Adrenal gland (tissue), 12 donors: ENCODE results near the gene RNASE8. TPM values are rescaled to one million over a fixed set of nuclear protein-coding genes. Genes with fewer than 3 reads are reported as not detected.

ENCODE experiments used
- DNase-seq, 7 donors: peaks; one replicate each; pipeline ENCODE4 v3.0.0-alpha.2; 2019 to 2020
- H3K27ac ChIP-seq, 5 donors: fragments of 200-600 bp; sonication (generic) in 4 of 5; 1 replicate in 3 of 5; 2 replicates in 2 of 5; pipeline versions ENCODE4 v1.5.1 to v1.8.0; 2016 to 2020; ENCODE audit warnings: mild to moderate bottlenecking in 1 of 5
- H3K27me3 ChIP-seq: fragments of 200-600 bp; 2 replicates; pipeline ENCODE4 v1.8.0; 2021
- H3K36me3 ChIP-seq, 2 donors: fragments of 200-600 bp; replicated peaks in 1 of 2; 1 replicate in 1 of 2; 2 replicates in 1 of 2; pipeline versions ENCODE4 v1.5.1 to v1.8.0; 2018 to 2022
- H3K4me1 ChIP-seq, 2 donors: fragments of 200-600 bp; replicated peaks in 1 of 2; 1 replicate in 1 of 2; 2 replicates in 1 of 2; pipeline versions ENCODE4 v1.5.1 to v1.8.0; 2018 to 2021
- H3K4me3 ChIP-seq, 4 donors: fragments of 200-600 bp; sonication (generic) in 3 of 4; one replicate each; pipeline ENCODE4 v1.5.1; 2016 to 2018
- H3K9me3 ChIP-seq, 3 donors: fragments of 200-600 bp; sonication (generic) in 1 of 3; replicated peaks in 1 of 3; 1 replicate in 2 of 3; 2 replicates in 1 of 3; pipeline versions ENCODE4 v1.5.1 to v1.8.0; 2016 to 2021
- CTCF ChIP-seq, 6 experiments: fragments of 450-650 bp in 4 of 6; fragments of 200-600 bp in 2 of 6; sonication (generic) in 1 of 6; IDR thresholded peaks; 1 replicate in 5 of 6; 2 replicates in 1 of 6; pipeline versions ENCODE4 v1.5.1 to v1.8.0; 2016 to 2021; ENCODE audit warnings: antibody characterized with exemption in 6 of 6, mild to moderate bottlenecking in 2 of 6, moderate library complexity in 1 of 6
- POLR2A ChIP-seq, 2 donors: fragments of 450-650 bp; IDR thresholded peaks; one replicate each; pipeline ENCODE4 v1.6.1; 2017; ENCODE audit warnings: antibody characterized with exemption in 2 of 2, mild to moderate bottlenecking in 2 of 2, moderate library complexity in 1 of 2
- WGBS, 4 donors: extraction: QIAGEN DNeasy Blood & Tissue Kit in 2 of 4; methylation state at CpG; one replicate each; pipeline versions ENCODE4 v1.1.5 to v1.1.7; 2013 to 2017; 5-methylcytosine and 5-hydroxymethylcytosine counted together
- intact Hi-C, 2 donors: fragments of 100-400 bp; cut with DNase I; formaldehyde crosslinking; loops; one replicate each; pipeline versions ENCODE4 v1.14.1 to v1.15.0; 2022 to 2023
- polyA plus RNA-seq, 3 donors: library from polyadenylated mRNA; stranded (reverse); fragments of 200-250 nt in 2 of 3; fragments of 350-450 nt in 1 of 3; fragmentation: Illumina TruSeq in 1 of 3; extraction: RNeasy Lipid Tissue Mini Kit (QIAGEN cat#74804) in 1 of 3; gene quantifications; one replicate each; pipeline ENCODE4 v1.2.3, GENCODE V29; 2013 to 2014
- total RNA-seq, 9 donors: library from RNA; depleted of rRNA in 4 of 9; stranded (reverse); fragments of >200 nt in 4 of 9; fragments of 120-200 nt in 1 of 9; fragmentation: NEBNext Ultra II Directional in 1 of 9; extraction: Animal tissue kit (Norgen Biotek cat#: 25700) in 1 of 9; gene quantifications; one replicate each; pipeline versions ENCODE4 v1.1.0 to v1.2.4, GENCODE V29; 2013 to 2023
- donor health status: healthy with polysubstance abuse.
- donor health status: Bipolar disorder and iron deficiency.
- donor health status: DM: yes; HTN: yes; CAD: no.
- donor health status: DM: no; HTN: no; CAD: no.
- donor health status: DM: no; HTN: no; CAD: no.
- donor health status: DM: yes; HTN: yes; CAD: no.

The RNASE8 gene
- total and polyA plus RNA-seq, 12 donors: not detected

- DNase-seq: peak; percentile 47 to 87 (median 74)
- H3K9me3 ChIP-seq: no peaks in the 10 kb centered on the region
- TF ChIP-seq CTCF (IDR thresholded peaks at IDR 0.05) (no peak), POLR2A (IDR thresholded peaks at IDR 0.05) (no peak)
- H3K27me3 ChIP-seq: no peaks in the 10 kb centered on the region
- WGBS, 4 donors: 4 to 13% (median 8%) methylated on average over 15 to 58 of the region's 58 CpGs
- peak overlapping the region; percentile 33 to 71 (median 50) for H3K4me3 ChIP-seq
- intact Hi-C loops: no loop called here
- peaks cover 36 to 49% of the 10 kb centered on the region in 2 donors for H3K4me1 ChIP-seq
- H3K36me3 ChIP-seq: peaks cover 0 to 14% of the 10 kb centered on the region in 2 donors
- H3K27ac ChIP-seq: peak overlapping the region; percentile 43 to 93 (median 68)
These were observed 32.0 kb upstream of the RNASE8 start for GRCh38 chr14:21025371-21026273.

- H3K4me3 ChIP-seq: peak overlapping the region in 1 of 4 donors; percentile 71
- H3K9me3 ChIP-seq: no peaks in the 10 kb centered on the region
- H3K4me1 ChIP-seq: peaks cover 36 to 43% of the 10 kb centered on the region in 2 donors
- intact Hi-C loops: no loop called here
- no peaks in the 10 kb centered on the region for H3K27me3 ChIP-seq
- DNase-seq: no peak
- TF ChIP-seq CTCF (IDR thresholded peaks at IDR 0.05): no peak
- peak in 1 of 2 donors; percentile 39 for TF ChIP-seq POLR2A (IDR thresholded peaks at IDR 0.05)
- H3K36me3 ChIP-seq: peaks cover 0 to 6% of the 10 kb centered on the region in 2 donors
- peak overlapping the region; percentile 25 to 93 (median 68) for H3K27ac ChIP-seq
- 55 to 65% (median 63%) methylated on average over 5 to 7 of the region's 7 CpGs for WGBS, 4 donors
These were observed 31.2 kb upstream of the RNASE8 start for GRCh38 chr14:21026274-21026987.

- no peak overlapping the region for H3K4me3 ChIP-seq
- intact Hi-C loops: no loop called here
- no peaks in the 10 kb centered on the region for H3K27me3 ChIP-seq
- H3K27ac ChIP-seq: peak overlapping the region; percentile 25 to 93 (median 68)
- peaks cover 0 to under 1% of the 10 kb centered on the region in 2 donors for H3K36me3 ChIP-seq
- peaks cover 33 to 38% of the 10 kb centered on the region in 2 donors for H3K4me1 ChIP-seq
- WGBS, 4 donors: 23 to 33% (median 31%) methylated on average over 1 to 3 of the region's 3 CpGs
- no peaks in the 10 kb centered on the region for H3K9me3 ChIP-seq
- peak; percentile 45 to 76 (median 73) for DNase-seq
- TF ChIP-seq POLR2A (IDR thresholded peaks at IDR 0.05) (no peak), CTCF (IDR thresholded peaks at IDR 0.05) (no peak)
These were observed 30.7 kb upstream of the RNASE8 start for GRCh38 chr14:21026988-21027315.

GRCh38 chr14:21029917-21030316 lies 27.7 kb upstream of the RNASE8 start, which contains the start of gene TPPP2:
Gene TPPP2, plus strand, starts transcription at chr14:21030217. Its CDS starts 365 bp downstream, at chr14:21030582.
- no peak for TF ChIP-seq POLR2A (IDR thresholded peaks at IDR 0.05)
- TF ChIP-seq CTCF (IDR thresholded peaks at IDR 0.05): no peak
- Histone ChIP-seq H3K4me1 (peaks cover 13 to 18% of the 10 kb centered on the region in 2 donors), H3K36me3 (no peaks in the 10 kb centered on the region), H3K27me3 (no peaks in the 10 kb centered on the region), H3K9me3 (no peaks in the 10 kb centered on the region), H3K27ac (no peak within 1 kb of the TSS), H3K4me3 (no peak within 1 kb of the TSS)
- intact Hi-C loops: no loop called here
- WGBS, 4 donors: 86 to 94% (median 94%) methylated on average over 5 of the region's 5 CpGs
- DNase-seq: peak in 2 of 7 donors; percentile 7 to 13
